Inflammatory macrophage (primary cell): Measurements from ENCODE around the gene LSAMP.
"Not testable (repeated sequence)": the region's sequence is repeated elsewhere in the genome, so short reads cannot be mapped to it uniquely, and the experiment has no call there.

ENCODE experiments used
- DNase-seq, 2 donors: peaks; one replicate each; pipeline ENCODE4 v3.0.0-alpha.2; 2020 to 2022

The LSAMP gene

DNA sequence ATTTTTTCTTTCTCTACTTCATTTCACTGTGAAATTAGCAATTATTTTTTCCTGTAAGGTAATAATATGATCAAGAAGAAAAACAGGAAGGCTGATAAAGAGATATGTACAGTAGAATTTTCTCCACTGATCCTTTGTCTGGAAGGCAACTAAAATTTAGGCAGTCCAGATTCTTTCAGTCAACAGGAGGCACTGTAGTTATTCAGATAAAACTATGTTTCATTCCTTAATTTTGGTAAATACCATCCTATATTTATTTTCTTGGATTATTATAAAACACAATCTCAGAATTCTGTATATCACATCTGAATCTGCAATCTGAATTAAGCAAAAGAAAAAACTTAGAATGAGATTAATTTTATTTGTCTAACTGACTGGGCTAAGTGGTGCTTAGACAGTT lies 343.2 kb downstream of the LSAMP start:
- DNase-seq: no peak

DNA sequence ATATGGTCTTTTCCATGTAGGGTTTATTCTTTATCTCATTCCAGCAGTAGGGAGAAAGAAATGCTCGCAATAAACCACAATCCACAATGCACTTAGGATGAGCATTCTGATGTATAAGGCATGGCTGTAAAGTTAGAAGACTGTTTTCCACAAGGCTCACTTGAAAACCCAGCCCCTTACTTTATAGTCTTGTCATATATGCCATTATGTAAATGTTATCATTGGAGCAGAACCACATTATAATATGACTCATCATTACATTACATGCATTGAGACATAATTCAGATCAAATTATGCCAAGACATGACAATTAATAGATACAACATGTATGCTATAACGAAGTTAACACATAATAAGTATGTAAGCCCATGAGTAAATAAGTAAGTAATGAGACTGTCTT lies 348.1 kb downstream of the LSAMP start:
- no peak for DNase-seq

DNA sequence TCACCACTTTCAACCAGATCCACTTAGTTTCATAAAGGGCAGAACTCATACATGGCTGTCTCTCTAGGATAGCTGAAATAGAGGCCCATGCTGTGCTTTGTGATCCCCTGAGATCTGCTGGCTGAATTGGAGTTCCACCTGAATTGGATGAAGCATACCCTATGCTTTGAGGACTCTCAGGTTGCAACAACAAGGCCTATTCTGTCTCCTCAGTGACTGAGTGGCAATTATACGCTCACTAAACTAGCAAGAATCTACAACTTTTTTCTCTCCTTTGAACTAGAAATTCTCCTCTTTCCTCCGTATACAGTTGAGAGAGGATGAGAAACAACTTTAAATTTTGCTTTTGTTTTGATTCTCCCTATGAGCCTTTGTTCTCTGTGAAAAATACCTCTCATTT lies 348.7 kb downstream of the LSAMP start:
- DNase-seq: no peak

DNA sequence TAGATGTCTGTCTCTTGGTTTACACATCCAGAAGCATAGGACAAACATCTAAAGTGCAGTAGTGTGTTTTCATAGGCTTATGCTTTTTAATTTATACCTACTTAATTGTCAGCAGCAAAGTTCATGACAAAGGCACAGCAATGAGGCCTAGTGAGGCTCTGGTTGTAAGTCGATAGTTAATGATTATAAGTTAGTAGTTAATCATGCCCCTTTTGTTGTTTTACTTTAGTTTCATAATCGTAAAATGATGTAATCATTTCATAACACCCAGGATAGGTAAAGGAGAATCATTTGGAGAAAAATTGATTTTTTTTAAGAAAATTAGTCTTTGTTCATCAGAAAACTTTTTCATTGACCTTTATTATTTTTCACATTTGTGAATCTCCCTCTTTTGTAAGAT lies 351.9 kb downstream of the LSAMP start:
- no peak for DNase-seq

DNA sequence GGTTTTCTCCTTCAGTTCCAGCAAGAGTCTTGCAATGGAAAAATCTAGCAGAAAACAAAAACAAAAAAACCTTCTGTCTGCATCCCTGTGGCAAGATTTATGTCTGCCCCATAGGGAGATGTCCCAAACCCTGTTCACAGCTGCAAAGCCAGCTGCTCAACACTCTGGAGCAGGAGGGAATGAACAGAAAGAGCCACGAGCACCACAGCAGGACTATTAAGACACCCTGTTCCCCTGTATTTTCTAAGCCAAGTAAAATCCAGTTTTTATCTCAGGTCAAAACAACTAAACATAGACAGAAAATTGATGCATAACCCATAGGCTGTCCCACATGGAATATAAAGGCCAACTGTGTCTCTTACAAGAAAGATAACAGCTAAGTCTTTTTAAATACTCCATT lies 357.9 kb downstream of the LSAMP start:
- DNase-seq: no peak

DNA sequence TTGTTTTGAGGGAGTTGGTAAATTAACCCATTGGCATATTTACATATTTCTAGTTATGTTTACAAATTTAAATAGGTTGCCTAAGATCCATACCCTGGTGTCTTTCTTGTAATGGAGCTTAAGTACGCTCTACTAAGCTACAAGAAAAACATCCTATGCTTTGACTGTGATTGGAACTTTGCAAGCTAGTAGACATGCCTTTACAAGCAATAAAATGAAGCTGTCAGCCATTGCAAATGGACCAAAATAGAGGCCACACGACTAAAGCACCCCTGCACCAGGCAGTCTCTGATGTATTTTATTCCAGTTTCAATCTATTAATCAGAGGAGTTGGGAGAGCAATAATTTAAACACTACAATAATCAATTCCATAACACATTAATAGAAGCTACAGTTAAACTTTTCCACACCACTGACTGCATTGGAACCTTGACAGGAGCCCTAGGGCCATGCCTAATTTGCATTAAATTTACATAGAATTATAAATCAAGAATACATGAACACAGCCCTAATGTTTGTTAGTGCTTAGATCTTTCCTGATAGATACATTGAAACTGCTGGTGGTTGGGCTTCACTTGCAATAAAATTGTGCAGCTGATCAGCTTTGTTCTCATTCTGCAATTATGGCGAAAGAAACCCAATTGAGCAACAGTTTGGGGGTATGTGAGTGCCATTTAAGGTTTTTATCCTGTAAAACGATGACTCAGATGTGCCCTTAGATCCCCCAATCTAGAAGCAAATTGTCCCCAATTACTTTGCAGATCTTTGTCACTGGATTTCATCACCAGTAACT lies 360.1 kb downstream of the LSAMP start:
- DNase-seq: no peak

DNA sequence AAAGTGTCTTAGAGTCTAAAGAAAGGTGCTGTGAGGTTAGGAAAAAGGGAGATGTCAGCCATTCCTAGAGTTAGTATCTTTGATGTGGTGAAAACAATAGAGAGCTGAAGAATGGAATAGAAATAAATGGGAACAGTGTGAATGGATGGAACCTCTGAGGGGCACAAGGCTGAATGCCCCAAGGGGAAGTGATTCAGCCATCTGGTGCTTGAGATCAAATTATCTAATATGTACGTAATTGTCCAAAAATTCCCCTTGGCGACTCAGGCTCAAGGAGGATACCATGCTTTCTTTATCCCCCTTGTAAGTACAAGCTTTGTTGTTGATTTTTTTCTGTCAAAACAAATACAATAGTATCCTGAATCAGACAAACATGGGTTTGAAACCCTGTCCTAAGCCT lies 361.6 kb downstream of the LSAMP start:
- no peak for DNase-seq

DNA sequence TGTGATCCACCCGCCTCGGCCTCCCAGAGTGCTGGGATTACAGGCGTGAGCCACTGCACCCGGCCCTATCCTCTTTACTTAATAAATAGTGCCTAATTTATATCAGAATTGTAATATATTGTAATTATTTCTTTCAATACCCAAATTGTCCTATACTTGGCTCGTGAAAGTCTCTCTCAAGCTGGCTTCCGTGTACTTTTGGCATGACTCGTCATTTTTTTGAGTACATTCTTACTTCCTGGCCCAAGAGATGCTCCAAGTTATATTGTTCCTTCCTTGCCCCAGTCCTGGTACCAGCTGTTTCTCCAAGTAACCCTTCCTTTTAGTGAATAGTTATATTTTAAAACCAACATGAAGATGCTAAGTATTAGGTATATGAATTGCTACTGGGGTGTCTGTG lies 366.7 kb downstream of the LSAMP start:
- DNase-seq: no peak

DNA sequence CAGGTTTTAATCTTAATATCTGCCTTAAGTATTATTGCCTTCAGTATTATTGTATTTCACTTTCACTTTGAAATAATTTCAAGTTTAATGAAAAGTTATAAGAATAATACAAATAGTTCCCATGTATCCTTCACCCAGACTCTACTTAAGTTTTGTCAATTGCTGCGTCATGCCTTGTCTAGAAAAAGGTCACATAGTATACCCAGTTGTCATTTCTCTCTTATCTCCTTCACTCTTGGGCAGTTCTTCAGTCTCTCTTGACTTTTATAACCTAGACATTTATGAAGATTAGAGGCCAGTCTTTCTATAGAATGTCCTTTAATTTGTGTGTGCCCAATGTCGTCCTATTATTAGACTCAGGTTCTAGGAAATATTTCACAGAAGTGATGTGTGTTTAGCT lies 367.7 kb downstream of the LSAMP start:
- DNase-seq: no peak

DNA sequence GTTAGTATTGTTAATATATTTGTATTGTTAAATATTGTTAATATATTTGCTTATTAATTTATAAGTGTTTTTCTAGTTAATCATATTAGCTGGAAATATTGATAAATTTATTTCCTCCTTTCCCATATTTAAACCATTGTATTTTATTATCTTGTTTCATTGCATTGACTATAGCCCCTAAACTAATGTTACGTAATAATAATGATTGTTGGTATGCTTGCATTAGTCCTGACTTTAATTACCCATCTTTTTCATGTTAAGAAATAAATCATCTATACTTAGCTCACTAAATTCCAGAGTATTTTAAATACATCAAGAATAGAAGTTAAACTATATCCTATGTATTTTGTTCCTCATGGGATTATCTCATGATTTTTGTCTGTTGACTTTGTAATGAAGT lies 368.2 kb downstream of the LSAMP start:
- DNase-seq: no peak

DNA sequence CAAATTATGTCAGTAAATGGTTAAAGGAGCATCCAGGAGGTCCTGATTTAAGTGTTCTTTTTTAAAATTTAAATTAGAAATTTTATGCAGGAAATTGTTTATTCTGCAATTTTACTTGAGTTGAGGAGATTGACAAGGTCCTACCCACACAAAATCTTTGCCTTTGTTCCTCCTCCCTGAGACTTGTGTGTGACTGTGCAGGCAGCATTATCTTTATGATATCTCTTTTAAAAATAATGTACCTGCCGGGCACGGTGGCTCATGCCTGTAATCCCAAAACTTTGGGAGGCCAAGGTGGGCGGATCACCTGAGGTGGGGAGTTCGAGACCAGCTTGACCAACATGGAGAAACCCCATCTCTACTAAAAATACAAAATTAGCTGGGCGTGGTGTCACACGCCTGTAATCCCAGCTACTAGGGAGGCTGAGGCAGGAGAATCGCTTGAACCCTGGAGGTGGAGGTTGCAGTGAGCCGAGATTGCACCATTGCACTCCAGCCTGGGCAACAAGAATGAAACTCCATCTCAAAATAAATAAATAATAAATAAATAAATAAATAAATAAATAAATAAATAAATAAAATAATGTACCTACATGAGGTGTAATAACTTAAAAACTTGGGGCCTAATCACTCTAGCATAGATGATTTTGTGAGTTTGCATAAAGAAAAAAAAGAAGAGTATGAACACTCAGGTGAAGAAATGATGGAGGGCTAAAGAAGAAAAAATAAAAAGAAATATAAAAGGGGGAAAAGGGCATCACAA lies 374.6 kb downstream of the LSAMP start:
- DNase-seq: not testable (repeated sequence)

DNA sequence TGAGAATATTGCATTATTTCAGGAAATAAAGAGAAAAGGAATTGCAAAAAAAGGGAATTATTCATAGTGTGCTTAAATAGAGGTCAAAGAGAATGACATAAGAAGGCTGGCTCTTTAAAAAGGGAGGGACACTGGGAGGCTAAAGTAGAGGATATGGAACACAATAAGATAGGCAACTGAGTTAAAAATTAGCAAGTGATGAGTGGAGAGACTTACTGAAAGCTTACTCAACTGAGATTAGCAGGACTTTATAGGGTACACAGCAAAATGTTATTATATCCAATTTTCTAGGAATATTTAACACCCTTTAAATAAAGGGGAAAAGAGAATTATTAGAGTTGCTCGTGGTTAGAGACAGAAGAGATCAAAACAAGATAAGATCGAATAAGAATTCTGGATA lies 375.2 kb downstream of the LSAMP start:
- no peak for DNase-seq

DNA sequence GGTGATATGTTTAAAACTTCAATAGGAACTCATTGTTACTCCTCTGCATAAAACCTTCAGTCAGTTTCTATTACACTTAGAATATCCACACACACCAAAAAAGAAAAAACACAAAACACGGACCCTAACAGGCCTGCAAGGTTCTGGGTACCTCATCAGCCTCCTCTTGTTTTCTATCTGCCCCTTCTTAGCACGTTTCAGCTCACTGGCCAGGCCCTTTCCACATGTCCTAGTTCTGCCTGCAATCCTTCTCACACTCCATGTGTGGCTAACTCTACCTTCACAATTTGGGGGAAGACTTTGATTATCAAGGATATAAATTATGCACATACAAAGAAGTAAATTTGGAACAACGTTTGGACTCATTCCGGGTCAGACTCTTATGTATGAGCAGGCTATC lies 376.3 kb downstream of the LSAMP start:
- DNase-seq: no peak

DNA sequence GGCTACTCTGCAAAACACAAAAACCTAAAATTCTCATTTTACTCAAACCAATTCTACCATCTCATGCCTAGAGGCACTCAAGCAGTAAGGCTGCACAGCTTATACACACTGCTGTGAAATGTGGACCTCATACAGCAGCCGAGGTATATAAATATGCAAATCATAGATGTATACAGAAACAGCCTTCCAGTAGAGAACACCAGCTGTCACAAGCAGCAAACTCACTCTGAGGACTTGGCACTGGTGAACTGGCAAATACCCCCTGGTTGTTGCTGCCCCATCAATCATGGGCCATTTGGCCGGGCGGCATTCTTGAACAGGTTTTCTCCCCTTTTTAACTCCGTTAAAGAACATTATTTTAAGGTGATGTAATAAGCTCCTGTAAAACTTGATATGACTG lies 378.0 kb downstream of the LSAMP start:
- DNase-seq: no peak

DNA sequence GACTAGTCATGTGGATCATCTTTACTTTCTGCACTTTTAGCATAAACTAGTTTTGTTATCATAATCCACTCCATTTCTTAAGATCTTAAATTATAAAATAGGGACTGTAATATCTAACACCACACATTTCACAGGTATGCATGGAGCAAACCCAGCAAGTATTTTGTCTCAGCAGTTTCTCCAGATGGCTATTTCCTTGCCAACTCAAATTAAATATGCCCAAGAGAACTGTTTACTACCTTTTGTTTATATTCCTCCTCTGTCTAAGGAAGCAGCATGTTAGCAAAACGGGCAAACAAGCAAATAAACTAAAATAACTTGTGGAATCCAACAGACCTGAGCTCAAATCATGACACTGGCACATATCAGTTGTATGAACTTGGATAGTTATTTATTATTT lies 379.8 kb downstream of the LSAMP start:
- DNase-seq: no peak

DNA sequence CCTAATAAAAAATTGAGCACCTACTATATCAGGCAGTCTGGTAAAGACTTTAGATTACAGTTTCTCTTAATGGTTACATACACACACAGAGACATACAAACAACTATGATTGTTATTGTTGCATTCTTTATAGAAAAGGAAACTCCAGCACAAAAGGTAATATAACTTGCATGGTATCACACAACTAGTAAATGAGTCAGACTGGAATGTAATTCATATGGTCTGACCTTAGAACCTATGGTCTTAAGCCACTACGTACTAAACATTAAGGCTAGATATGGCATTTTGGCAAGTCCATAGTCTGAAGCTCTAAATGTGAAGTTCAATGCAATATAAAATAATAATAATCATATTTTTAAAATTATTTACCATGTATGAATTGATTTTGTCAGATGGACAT lies 380.6 kb downstream of the LSAMP start:
- no peak for DNase-seq

DNA sequence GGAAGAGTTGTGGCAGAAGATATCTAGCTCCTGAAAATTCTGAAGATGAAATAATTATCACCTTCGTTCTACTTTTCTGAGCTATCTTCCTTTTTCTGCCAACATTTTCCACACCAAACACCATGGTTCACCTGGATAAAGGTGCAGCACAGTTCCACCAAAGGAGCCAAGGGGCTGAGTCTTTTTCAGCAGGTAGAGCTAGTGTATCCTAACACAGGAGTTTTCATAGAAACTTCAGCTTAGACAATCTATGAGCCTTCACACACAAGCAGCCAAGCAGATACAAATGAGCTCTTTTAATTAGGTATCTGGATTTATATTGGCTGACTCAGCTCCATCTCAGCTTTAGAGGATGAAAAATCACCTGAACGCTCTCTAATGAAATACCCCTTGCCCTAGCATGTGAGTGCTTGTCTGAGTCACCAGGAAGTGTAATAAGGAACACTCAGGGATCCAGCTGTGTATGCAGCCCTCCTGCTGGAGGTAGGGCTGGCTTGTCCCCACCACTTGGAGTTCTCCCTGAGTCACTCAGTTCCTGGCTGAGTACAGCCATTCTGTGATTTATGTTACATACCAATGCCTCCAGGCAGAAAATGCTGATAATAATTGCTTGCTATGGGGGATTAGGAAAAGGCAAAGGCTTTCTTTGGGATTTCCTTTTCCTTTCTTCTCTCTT lies 385.7 kb downstream of the LSAMP start:
- DNase-seq: no peak

DNA sequence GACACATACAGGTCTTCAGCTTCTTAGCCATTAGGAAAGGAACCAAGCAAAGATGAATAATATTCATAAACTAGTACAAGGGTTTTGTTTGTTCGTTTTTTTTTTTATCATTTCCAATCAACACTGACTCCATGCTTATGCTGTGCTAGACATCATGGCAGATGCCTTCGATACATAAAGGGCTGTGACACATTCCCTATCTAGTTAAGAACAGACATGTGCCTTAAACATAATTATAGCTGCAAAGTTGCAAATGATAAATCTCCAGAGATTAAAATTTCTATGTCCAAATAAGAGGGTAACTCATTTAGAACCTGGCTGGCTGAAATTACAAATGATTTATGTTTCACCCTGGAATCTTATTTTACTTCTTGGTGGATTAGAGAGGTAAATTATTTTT lies 386.4 kb downstream of the LSAMP start:
- DNase-seq: no peak

DNA sequence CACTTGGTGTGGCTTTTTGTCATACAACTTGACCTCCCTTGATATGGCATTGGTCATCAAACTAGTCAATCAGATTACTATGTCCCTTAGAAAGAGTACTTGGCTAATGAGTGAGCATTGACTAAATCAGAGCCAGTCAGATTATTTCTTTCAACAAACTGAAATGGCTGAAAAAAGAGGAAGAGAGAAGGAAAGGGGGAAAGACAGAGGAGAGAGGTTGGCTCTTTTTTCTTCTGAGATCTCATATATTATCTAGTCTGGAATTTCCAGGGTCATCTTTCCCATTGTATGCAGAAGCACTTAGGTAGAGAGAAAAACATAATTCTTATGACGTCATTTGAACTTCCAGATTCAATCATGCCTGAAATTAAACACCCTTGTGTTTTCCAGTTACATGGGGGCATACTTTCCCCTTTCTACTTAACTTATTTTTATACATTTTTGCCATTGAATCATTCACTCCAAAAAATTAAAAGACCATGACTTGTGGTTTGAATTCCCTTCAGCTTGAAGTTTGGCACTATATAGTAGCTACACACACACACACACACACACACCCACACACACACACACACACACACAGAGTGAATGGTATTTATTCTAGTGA lies 387.8 kb downstream of the LSAMP start:
- DNase-seq: no peak

DNA sequence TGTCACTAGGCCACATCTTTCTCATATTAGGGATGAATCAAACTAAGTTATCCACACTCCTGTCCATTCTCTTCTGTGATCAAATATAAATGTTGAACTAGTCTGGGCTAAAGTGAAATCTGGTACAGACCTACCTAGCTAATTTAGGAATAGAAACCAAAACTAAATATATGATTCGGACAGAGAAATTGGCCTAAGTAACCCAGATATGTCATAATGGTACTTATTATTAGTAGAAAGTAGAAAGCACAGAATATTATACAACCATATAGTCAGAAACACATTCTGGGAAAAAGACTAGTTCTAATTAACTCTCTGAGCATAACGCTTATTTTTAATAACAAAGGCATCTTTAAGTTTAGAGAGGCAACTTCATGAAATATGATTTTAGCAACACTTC lies 389.0 kb downstream of the LSAMP start:
- no peak for DNase-seq

DNA sequence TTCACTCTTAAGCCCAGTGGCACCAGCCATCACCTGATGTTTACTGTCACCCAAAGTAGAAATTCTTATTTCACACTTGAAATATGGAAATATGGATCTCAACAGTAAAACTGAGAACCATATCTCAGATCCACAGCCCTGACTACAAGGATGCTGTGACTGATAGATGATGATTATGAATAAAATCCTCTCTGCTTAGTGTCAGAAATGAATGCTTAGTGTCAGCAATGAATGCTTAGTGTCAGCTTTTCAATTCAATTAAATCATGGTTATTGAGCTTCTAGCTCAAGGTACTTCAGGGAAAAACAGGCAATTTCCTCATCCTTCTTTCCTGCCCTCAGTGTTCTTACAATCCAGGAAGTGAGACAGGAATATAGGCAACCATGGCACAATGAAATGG lies 392.3 kb downstream of the LSAMP start:
- DNase-seq: no peak

DNA sequence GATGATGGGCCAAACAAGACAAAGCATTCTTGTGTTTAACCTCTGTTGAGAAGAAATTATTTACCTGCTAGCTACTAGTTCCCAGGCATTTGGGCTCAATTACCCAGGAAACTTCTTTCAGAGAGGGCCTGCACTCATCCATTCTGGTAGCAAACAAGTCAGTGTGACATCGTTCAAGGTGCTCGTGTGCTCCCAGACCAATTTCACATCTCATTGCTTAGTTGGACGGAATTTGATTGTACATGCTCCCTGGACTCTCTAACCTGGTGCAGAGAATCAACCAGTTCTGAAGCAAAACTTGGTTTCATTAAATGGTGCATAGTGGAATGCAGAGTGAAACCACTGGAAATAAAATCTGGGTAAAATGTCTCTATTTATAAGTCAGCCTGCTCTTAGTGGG lies 392.7 kb downstream of the LSAMP start:
- no peak for DNase-seq

DNA sequence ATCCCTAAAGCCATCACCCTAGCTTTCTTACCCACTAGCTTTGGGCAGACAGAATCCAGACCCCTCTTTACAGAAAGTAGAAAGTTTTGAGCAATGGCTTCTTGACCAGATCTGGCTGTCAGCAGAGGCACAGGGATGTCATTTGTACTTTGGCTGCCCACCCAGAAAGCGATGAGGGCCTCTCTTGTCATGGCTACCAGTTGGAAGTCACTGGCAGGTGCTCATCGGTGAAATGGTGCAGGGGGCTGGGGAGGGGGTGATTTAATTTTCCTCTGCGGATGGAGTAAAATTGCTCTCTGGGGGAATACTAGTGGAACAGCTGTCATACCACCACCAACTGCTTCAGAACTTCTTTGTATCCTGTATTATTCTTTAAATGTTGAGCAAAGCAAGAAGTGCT lies 393.7 kb downstream of the LSAMP start:
- no peak for DNase-seq
